Gastroesophageal sphincter (tissue), 3 donors: ENCODE results near the gene CCDC9.

Source experiments
- CTCF ChIP-seq, 4 experiments: fragments of 200-600 bp in 2 of 4; fragments of 450-650 bp in 2 of 4; sonication (generic) in 1 of 4; IDR thresholded peaks; one replicate each; pipeline ENCODE4 v1.5.1; 2017 to 2019; ENCODE audit warnings: antibody characterized with exemption in 4 of 4, mild to moderate bottlenecking in 2 of 4, moderate library complexity in 2 of 4
- EP300 ChIP-seq: sonication (generic); formaldehyde crosslinking; IDR thresholded peaks from one replicate; pipeline ENCODE4 v1.6.1; 2017; ENCODE audit warnings: antibody characterized with exemption, mild to moderate bottlenecking
- POLR2A ChIP-seq, 2 donors: fragments of 450-650 bp; IDR thresholded peaks; one replicate each; pipeline ENCODE4 v1.6.1; 2017; ENCODE audit warnings: antibody characterized with exemption in 2 of 2, mild to moderate bottlenecking in 2 of 2, moderate library complexity in 1 of 2
- POLR2AphosphoS5 ChIP-seq: sonication (generic); formaldehyde crosslinking; IDR thresholded peaks from one replicate; pipeline ENCODE4 v1.6.1; 2017; ENCODE audit warnings: antibody characterized with exemption

- TF ChIP-seq CTCF (IDR thresholded peaks at IDR 0.05) (peak in 1 of 4 experiments; percentile 9), POLR2A (IDR thresholded peaks at IDR 0.05) (peak in 1 of 2 donors; percentile 52), POLR2AphosphoS5 (peak; percentile 45), EP300 (no peak)
Observed at GRCh38 chr19:47227352-47228167, 28.8 kb upstream of the CCDC9 start.
